ENCODE results near the gene CDK5RAP3.

DNA sequence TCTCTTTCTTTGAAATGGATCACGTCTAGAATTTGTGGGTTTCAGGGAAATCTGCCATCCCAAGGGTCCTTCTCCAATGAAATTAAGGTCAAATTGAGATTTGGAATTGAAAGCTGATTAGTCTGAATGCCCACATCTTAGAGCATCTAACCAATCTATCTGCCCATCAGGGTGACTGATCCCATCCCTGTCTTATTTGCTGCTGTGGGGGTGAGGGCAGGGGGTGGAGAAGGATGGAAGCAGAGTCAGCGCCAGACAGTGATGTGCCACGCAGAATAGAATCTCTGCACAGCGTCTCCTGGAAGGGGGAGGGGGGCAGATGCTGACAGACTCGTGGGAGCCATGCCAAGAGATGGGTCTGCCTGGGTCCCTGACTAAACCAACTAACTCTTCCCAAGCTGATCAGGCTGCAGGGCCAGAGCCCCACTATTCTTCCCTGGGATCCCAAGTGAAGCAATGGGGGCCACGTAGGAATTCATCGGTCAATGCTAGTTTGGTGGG is 32.1 kb downstream of the CDK5RAP3 start:
- TF ChIP-seq POLR2A (IDR thresholded peaks at IDR 0.05; ENCODE audit: borderline replicate concordance, extremely low read depth, insufficient read depth, insufficient read length) (no peak), RAD21 (IDR thresholded peaks at IDR 0.05; ENCODE audit: low read depth) (no peak), YY1 (IDR thresholded peaks at IDR 0.05; ENCODE audit: extremely low read depth, insufficient replicate concordance, low read depth, low read length) (no peak), CEBPB (IDR thresholded peaks at IDR 0.05; ENCODE audit: low read depth) (no peak)
- TF ChIP-seq, protein P1, sequence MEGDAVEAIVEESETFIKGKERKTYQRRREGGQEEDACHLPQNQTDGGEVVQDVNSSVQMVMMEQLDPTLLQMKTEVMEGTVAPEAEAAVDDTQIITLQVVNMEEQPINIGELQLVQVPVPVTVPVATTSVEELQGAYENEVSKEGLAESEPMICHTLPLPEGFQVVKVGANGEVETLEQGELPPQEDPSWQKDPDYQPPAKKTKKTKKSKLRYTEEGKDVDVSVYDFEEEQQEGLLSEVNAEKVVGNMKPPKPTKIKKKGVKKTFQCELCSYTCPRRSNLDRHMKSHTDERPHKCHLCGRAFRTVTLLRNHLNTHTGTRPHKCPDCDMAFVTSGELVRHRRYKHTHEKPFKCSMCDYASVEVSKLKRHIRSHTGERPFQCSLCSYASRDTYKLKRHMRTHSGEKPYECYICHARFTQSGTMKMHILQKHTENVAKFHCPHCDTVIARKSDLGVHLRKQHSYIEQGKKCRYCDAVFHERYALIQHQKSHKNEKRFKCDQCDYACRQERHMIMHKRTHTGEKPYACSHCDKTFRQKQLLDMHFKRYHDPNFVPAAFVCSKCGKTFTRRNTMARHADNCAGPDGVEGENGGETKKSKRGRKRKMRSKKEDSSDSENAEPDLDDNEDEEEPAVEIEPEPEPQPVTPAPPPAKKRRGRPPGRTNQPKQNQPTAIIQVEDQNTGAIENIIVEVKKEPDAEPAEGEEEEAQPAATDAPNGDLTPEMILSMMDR (IDR thresholded peaks at IDR 0.05 in 2 of 3, conservative IDR thresholded peaks at IDR 0.05 in 1 of 3; ENCODE audit: borderline replicate concordance in 1 of 3, insufficient read depth in 1 of 3, low read depth in 2 of 3, low read length in 2 of 3), result no peak
- TF ChIP-seq, protein P2, sequence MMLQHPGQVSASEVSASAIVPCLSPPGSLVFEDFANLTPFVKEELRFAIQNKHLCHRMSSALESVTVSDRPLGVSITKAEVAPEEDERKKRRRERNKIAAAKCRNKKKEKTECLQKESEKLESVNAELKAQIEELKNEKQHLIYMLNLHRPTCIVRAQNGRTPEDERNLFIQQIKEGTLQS (IDR thresholded peaks at IDR 0.05), result no peak

Measured in HCT116 (cell line).